OCI-LY7 (cell line): ENCODE results near the gene MAGOHB.

Experiments
- EZH2phosphoT487 ChIP-seq: fragments of 200-600 bp; sonication (generic); IDR thresholded peaks from 2 replicates; pipeline ENCODE4 v1.6.1; 2018; ENCODE audit warnings: low read depth, borderline replicate concordance, mild to moderate bottlenecking, mixed run types, antibody characterized with exemption, low read length, moderate library complexity, mixed read lengths
- TF ChIP-seq, protein P1 (sequence below): fragments of 200-600 bp; sonication (generic); conservative IDR thresholded peaks from 2 replicates; pipeline ENCODE4 v1.5.1; 2014; ENCODE audit warnings: mild to moderate bottlenecking, antibody characterized with exemption, low read length, moderate library complexity, mixed read lengths

GRCh38 chr12:10612110-10612509 is 1.3 kb downstream of the MAGOHB start:
- TF ChIP-seq, protein P1, sequence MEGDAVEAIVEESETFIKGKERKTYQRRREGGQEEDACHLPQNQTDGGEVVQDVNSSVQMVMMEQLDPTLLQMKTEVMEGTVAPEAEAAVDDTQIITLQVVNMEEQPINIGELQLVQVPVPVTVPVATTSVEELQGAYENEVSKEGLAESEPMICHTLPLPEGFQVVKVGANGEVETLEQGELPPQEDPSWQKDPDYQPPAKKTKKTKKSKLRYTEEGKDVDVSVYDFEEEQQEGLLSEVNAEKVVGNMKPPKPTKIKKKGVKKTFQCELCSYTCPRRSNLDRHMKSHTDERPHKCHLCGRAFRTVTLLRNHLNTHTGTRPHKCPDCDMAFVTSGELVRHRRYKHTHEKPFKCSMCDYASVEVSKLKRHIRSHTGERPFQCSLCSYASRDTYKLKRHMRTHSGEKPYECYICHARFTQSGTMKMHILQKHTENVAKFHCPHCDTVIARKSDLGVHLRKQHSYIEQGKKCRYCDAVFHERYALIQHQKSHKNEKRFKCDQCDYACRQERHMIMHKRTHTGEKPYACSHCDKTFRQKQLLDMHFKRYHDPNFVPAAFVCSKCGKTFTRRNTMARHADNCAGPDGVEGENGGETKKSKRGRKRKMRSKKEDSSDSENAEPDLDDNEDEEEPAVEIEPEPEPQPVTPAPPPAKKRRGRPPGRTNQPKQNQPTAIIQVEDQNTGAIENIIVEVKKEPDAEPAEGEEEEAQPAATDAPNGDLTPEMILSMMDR: no peak
- no peak for TF ChIP-seq EZH2phosphoT487
